ENCODE results near the gene ESM1.

ESM1 gene

GRCh38 chr5:54975701-54976100 is 9.7 kb downstream of the ESM1 start:
- H3K9me3 ChIP-seq: no peaks in the 10 kb centered on the region
- no peaks in the 10 kb centered on the region for H3K4me1 ChIP-seq
- no peak for DNase-seq
- H3K36me3 ChIP-seq: no peaks in the 10 kb centered on the region
- H3K27me3 ChIP-seq: 0 out of 2 replicates have a peak, but pooled peaks cover 8% of the 10 kb centered on the region
- no peak overlapping the region for H3K4me3 ChIP-seq (ENCODE audit: low read depth, low read length)
- no peak for TF ChIP-seq CTCF (IDR thresholded peaks at IDR 0.05; ENCODE audit: low read depth, low read length)

- no peaks in the 10 kb centered on the region for H3K9me3 ChIP-seq
- H3K4me3 ChIP-seq (ENCODE audit: low read depth, low read length): no peak overlapping the region
- no peaks in the 10 kb centered on the region for H3K4me1 ChIP-seq
- no peak for TF ChIP-seq CTCF (IDR thresholded peaks at IDR 0.05; ENCODE audit: low read depth, low read length)
- H3K36me3 ChIP-seq: no peaks in the 10 kb centered on the region
- H3K27me3 ChIP-seq: peaks cover 8% of the 10 kb centered on the region
- no peak for DNase-seq
Observed at GRCh38 chr5:54969856-54970828, 15.3 kb downstream of the ESM1 start.

- peaks cover 8% of the 10 kb centered on the region for H3K27me3 ChIP-seq
- no peak for DNase-seq
- no peaks in the 10 kb centered on the region for H3K4me1 ChIP-seq
- H3K36me3 ChIP-seq: no peaks in the 10 kb centered on the region
- H3K9me3 ChIP-seq: no peaks in the 10 kb centered on the region
- TF ChIP-seq CTCF (IDR thresholded peaks at IDR 0.05; ENCODE audit: low read depth, low read length): no peak
- H3K4me3 ChIP-seq (ENCODE audit: low read depth, low read length): no peak overlapping the region
Observed at GRCh38 chr5:54969242-54969641, 16.2 kb downstream of the ESM1 start.

- H3K9me3 ChIP-seq: no peaks in the 10 kb centered on the region
- no peaks in the 10 kb centered on the region for H3K36me3 ChIP-seq
- no peak overlapping the region for H3K4me3 ChIP-seq (ENCODE audit: low read depth, low read length)
- DNase-seq: no peak
- H3K4me1 ChIP-seq: no peaks in the 10 kb centered on the region
- H3K27me3 ChIP-seq: peaks cover 8% of the 10 kb centered on the region
- TF ChIP-seq CTCF (IDR thresholded peaks at IDR 0.05; ENCODE audit: low read depth, low read length): no peak
Observed at GRCh38 chr5:54965806-54966205, 19.6 kb downstream of the ESM1 start.

- DNase-seq: no peak
- Histone ChIP-seq H3K4me3 (ENCODE audit: low read depth, low read length) (no peak overlapping the region), H3K9me3 (no peaks in the 10 kb centered on the region), H3K27me3 (peaks cover 8% of the 10 kb centered on the region), H3K4me1 (no peaks in the 10 kb centered on the region), H3K36me3 (no peaks in the 10 kb centered on the region)
- no peak for TF ChIP-seq CTCF (IDR thresholded peaks at IDR 0.05; ENCODE audit: low read depth, low read length)
Observed at GRCh38 chr5:54964405-54964804, 21.0 kb downstream of the ESM1 start.
